ENCODE measurements around the gene DNAJC15.

The DNAJC15 gene

GRCh38 chr13:43030548-43030947 is 7.2 kb downstream of the DNAJC15 start:
- Histone ChIP-seq H3K4me1 (ENCODE audit: insufficient read depth, low read length, poor library complexity, severe bottlenecking) (no peaks in the 10 kb centered on the region), H3K4me2 (ENCODE audit: low read depth, low read length, poor library complexity, severe bottlenecking) (no peak overlapping the region), H3F3A (ENCODE audit: low read depth) (no peaks in the 10 kb centered on the region), H3K9me3 (ENCODE audit: insufficient read depth, low read depth, low read length) (no peaks in the 10 kb centered on the region), H3K4me3 (ENCODE audit: low read length, poor library complexity, severe bottlenecking) (no peak overlapping the region), H3K9ac (ENCODE audit: low read depth, low read length, poor library complexity, severe bottlenecking) (no peak overlapping the region), H3K36me3 (ENCODE audit: insufficient read depth, low read length) (no peaks in the 10 kb centered on the region), H3K9me2 (replicated peaks; ENCODE audit: low read depth, low read length) (no peaks in the 10 kb centered on the region), H4K20me1 (ENCODE audit: insufficient read depth, low read length, poor library complexity, severe bottlenecking) (no peaks in the 10 kb centered on the region), H2AFZ (ENCODE audit: low read length) (no peak overlapping the region), H3K79me2 (ENCODE audit: insufficient read depth, low read length) (no peaks in the 10 kb centered on the region), H3K27me3 (ENCODE audit: insufficient read depth, low read length, poor library complexity, severe bottlenecking) (no peaks in the 10 kb centered on the region)
- TF ChIP-seq CTCF (conservative IDR thresholded peaks at IDR 0.05; ENCODE audit: low read length) (no peak), EZH2phosphoT487 (IDR thresholded peaks at IDR 0.05; ENCODE audit: borderline replicate concordance) (no peak)

GRCh38 chr13:43031881-43032280 is 8.5 kb downstream of the DNAJC15 start:
- no peak overlapping the region for H3K9ac ChIP-seq (ENCODE audit: low read depth, low read length, poor library complexity, severe bottlenecking)
- H3K9me2 ChIP-seq (replicated peaks; ENCODE audit: low read depth, low read length): no peaks in the 10 kb centered on the region
- no peaks in the 10 kb centered on the region for H3K79me2 ChIP-seq (ENCODE audit: insufficient read depth, low read length)
- no peaks in the 10 kb centered on the region for H3K4me1 ChIP-seq (ENCODE audit: insufficient read depth, low read length, poor library complexity, severe bottlenecking)
- H3K27me3 ChIP-seq (ENCODE audit: insufficient read depth, low read length, poor library complexity, severe bottlenecking): no peaks in the 10 kb centered on the region
- H3K4me2 ChIP-seq (ENCODE audit: low read depth, low read length, poor library complexity, severe bottlenecking): no peak overlapping the region
- H2AFZ ChIP-seq (ENCODE audit: low read length): no peak overlapping the region
- TF ChIP-seq EZH2phosphoT487 (IDR thresholded peaks at IDR 0.05; ENCODE audit: borderline replicate concordance) (no peak), CTCF (conservative IDR thresholded peaks at IDR 0.05; ENCODE audit: low read length) (no peak)
- H3K4me3 ChIP-seq (ENCODE audit: low read length, poor library complexity, severe bottlenecking): no peak overlapping the region
- H3F3A ChIP-seq (ENCODE audit: low read depth): no peaks in the 10 kb centered on the region
- no peaks in the 10 kb centered on the region for H3K9me3 ChIP-seq (ENCODE audit: insufficient read depth, low read depth, low read length)
- H4K20me1 ChIP-seq (ENCODE audit: insufficient read depth, low read length, poor library complexity, severe bottlenecking): no peaks in the 10 kb centered on the region
- H3K36me3 ChIP-seq (ENCODE audit: insufficient read depth, low read length): no peaks in the 10 kb centered on the region

- Histone ChIP-seq H3K79me2 (ENCODE audit: insufficient read depth, low read length) (no peaks in the 10 kb centered on the region), H2AFZ (ENCODE audit: low read length) (no peak overlapping the region), H3K4me3 (ENCODE audit: low read length, poor library complexity, severe bottlenecking) (no peak overlapping the region), H3F3A (ENCODE audit: low read depth) (no peaks in the 10 kb centered on the region), H3K4me2 (ENCODE audit: low read depth, low read length, poor library complexity, severe bottlenecking) (no peak overlapping the region), H3K27me3 (ENCODE audit: insufficient read depth, low read length, poor library complexity, severe bottlenecking) (no peaks in the 10 kb centered on the region), H3K36me3 (ENCODE audit: insufficient read depth, low read length) (no peaks in the 10 kb centered on the region), H4K20me1 (ENCODE audit: insufficient read depth, low read length, poor library complexity, severe bottlenecking) (no peaks in the 10 kb centered on the region), H3K4me1 (ENCODE audit: insufficient read depth, low read length, poor library complexity, severe bottlenecking) (no peaks in the 10 kb centered on the region), H3K9ac (ENCODE audit: low read depth, low read length, poor library complexity, severe bottlenecking) (no peak overlapping the region), H3K9me2 (replicated peaks; ENCODE audit: low read depth, low read length) (no peaks in the 10 kb centered on the region), H3K9me3 (ENCODE audit: insufficient read depth, low read depth, low read length) (no peaks in the 10 kb centered on the region)
- TF ChIP-seq EZH2phosphoT487 (IDR thresholded peaks at IDR 0.05; ENCODE audit: borderline replicate concordance): no peak
- no peak for TF ChIP-seq CTCF (conservative IDR thresholded peaks at IDR 0.05; ENCODE audit: low read length)
These were observed 9.7 kb downstream of the DNAJC15 start for GRCh38 chr13:43033038-43033437.

All from Loucy (cell line).